H1 (cell line): ENCODE data around the gene CRISPLD2. TPM values are rescaled to one million over a fixed set of nuclear protein-coding genes. Genes with fewer than 3 reads are reported as not detected.

ENCODE experiments used
- BACH1 ChIP-seq: IDR thresholded peaks from 2 replicates; pipeline ENCODE4 v1.6.1; 2012; ENCODE audit warnings: low read length, improper control_type of control experiment
- CHD1 ChIP-seq: IDR thresholded peaks from 2 replicates; pipeline ENCODE4 v1.6.1; 2012; ENCODE audit warnings: low read depth, low read length, improper control_type of control experiment
- EP300 ChIP-seq, 2 experiments: IDR thresholded peaks; 1 replicate in 1 of 2; 2 replicates in 1 of 2; pipeline ENCODE4 v1.6.1; 2011 to 2012; ENCODE audit warnings: low read depth in 2 of 2, low read length in 2 of 2, mild to moderate bottlenecking in 2 of 2, borderline replicate concordance in 1 of 2, inconsistent platforms in 1 of 2, moderate library complexity in 1 of 2
- PHF8 ChIP-seq: fragments of 200-600 bp; sonication (generic); conservative IDR thresholded peaks from 2 replicates; pipeline ENCODE4 v1.7.1; 2012; ENCODE audit warnings: low read depth, mild to moderate bottlenecking, inconsistent platforms, low read length, moderate library complexity
- RAD21 ChIP-seq, 2 experiments: IDR thresholded peaks in 1 of 2; conservative IDR thresholded peaks in 1 of 2; 2 replicates each; pipeline ENCODE4 v1.6.1; 2011; ENCODE audit warnings: low read depth in 2 of 2, low read length in 2 of 2, improper control_type of control experiment in 1 of 2, inconsistent platforms in 1 of 2, mild to moderate bottlenecking in 1 of 2, moderate library complexity in 1 of 2
- RFX5 ChIP-seq: IDR thresholded peaks from 2 replicates; pipeline ENCODE4 v1.6.1; 2011; ENCODE audit warnings: low read depth, low read length, improper control_type of control experiment, borderline replicate concordance
- TEAD4 ChIP-seq: IDR thresholded peaks from 2 replicates; pipeline ENCODE4 v1.6.1; 2012; ENCODE audit warnings: low read depth, low read length, inconsistent platforms, mixed read lengths
- USF2 ChIP-seq: IDR thresholded peaks from 2 replicates; pipeline ENCODE4 v1.6.1; 2011; ENCODE audit warnings: low read length, improper control_type of control experiment
- YY1 ChIP-seq: IDR thresholded peaks from 2 replicates; pipeline ENCODE4 v1.6.1; 2011; ENCODE audit warnings: low read depth, mild to moderate bottlenecking, low read length
- polyA plus RNA-seq, 7 experiments: library from polyadenylated mRNA; depleted of rRNA in 3 of 7; stranded (reverse) in 5 of 7; unstranded in 2 of 7; fragments of >200 nt in 5 of 7; fragments of 200-250 nt in 2 of 7; gene quantifications; 1 replicate in 5 of 7; 2 replicates in 1 of 7; 4 replicates in 1 of 7; pipeline versions ENCODE4 v1.2.1 to v1.2.3, GENCODE V29; 2011 to 2013; ENCODE audit warnings: missing spikeins in 2 of 7, mixed read lengths in 2 of 7
- total RNA-seq: library from RNA; stranded (reverse); fragmentation: NEBNext Ultra II Directional; extraction: Animal tissue kit (Norgen Biotek cat#: 25700); gene quantifications from 2 replicates; pipeline ENCODE4 v1.2.1, GENCODE V29; 2021

The CRISPLD2 gene
- total and polyA plus RNA-seq, 2 of the 8 experiments (the other 6 are each of a cell fraction or from before 2014, with no cell fraction given): 2.7 to 5.1 TPM

- TF ChIP-seq PHF8 (no peak), EP300 (IDR thresholded peaks at IDR 0.05; ENCODE audit: borderline replicate concordance in 1 of 2, low read depth in 2 of 2, low read length in 2 of 2) (no peak), BACH1 (no peak), YY1 (no peak), TEAD4 (no peak), RFX5 (no peak), USF2 (no peak), CHD1 (no peak), RAD21 (IDR thresholded peaks at IDR 0.05 in 1 of 2, conservative IDR thresholded peaks at IDR 0.05 in 1 of 2; ENCODE audit: low read depth in 2 of 2, low read length in 2 of 2) (no peak)
Observed at GRCh38 chr16:84911486-84912216, 91.9 kb downstream of the CRISPLD2 start (continued).
